ENCODE results near the gene BRCA1.
"Not testable (repeated sequence)": the region's sequence is repeated elsewhere in the genome, so short reads cannot be mapped to it uniquely, and the experiment has no call there.

Gene BRCA1

DNA sequence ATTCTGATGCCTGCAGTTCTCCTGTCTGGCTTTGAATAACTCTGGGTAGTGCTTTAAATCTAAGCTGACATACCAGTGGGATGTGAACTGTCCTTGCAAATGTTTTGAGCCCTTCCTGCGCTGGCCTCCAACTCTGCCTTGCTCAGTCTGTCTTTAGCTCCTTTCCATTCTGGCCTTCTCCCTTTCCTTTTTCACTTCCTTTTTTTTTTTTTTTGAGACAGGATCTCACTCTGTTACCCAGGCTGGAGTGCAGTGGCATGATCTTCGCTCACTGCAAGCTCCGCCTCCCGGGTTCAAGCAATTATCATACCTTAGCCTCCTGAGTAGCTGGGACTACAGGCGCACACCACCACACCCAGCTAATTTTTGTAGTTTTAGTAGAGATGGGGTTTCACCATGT lies 8.3 kb upstream of the BRCA1 start:
- not testable (repeated sequence) for DNase-seq

DNA sequence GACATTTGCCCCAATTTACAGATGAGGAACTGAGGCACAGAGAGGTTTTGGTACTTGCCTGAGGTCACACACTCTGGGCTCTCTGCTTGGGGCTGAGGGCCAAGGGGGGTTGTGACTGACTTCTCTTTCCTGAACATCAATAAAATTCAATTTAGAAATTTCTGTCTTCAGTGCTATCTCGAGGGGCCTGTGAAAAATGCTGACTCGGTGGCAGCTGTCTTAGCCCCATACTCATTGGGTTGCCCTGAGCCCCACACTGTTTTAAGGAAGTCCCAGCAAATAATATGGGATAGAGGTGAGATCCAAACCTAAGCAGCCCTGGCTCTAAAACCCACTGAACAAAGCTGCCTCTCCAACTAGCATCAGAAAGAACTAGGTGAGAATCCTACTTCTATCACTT lies 7.0 kb upstream of the BRCA1 start:
- DNase-seq = no peak

DNA sequence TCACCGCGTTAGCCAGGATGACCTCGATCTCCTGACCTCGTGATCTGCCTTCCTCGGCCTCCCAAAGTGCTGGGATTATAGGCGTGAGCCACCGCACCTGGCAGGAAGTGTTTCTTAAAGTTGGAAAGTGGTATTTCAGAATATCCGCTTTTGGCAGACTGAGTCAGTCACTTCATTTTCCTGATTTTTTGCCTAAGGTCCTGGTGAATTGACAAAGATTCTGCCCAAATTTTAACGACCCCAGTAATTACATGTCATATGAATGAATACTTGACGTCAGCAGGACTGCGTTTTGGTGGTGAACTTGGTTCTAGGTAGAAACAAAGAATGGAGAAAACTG lies 4.5 kb upstream of the BRCA1 start:
- DNase-seq = no peak

DNA sequence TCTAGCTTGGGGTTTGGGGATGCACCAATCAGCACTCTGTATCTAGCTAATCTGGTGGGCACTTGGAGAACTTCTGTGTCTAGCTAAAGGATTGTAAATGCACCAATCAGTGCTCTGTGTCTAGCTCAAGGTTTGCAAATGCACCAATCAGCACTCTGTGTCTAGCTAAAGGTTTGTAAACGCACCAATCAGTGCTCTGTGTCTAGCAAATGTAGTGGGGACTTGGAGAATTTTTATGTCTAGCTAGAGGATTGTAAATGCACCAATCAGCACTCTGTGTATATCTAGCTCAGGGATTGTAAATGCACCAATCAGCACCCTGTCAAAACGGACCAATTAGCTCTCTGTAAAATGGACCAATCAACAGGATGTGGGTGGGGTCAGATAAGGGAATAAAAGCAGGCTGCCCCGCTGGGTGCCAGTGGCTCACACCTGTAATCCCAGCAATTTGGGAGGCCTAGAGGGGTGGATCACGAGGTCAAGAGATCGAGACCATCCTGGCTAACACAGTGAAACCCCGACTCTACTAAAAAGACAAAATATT lies 2.2 kb upstream of the BRCA1 start:
- DNase-seq = not testable (repeated sequence)

DNA sequence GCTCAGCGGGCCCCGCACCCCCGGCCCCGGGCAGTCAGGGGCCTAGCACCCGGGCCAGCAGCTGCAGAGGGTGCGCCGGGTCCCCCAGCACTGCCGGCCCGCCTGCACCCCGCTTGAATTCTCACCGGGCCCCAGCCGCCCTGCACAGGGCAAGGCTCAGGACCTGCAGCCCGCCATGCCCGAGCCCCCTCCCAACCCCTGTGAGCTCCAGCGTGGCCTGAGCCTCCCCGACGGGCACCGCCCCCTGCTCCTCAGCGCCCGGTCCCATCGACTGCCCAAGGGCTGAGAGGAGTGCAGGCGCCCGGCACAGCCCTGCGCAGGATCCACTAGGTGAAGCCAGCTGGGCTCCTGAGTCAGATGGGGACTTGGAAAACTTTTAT lies 1.7 kb upstream of the BRCA1 start:
- DNase-seq = no peak

DNA sequence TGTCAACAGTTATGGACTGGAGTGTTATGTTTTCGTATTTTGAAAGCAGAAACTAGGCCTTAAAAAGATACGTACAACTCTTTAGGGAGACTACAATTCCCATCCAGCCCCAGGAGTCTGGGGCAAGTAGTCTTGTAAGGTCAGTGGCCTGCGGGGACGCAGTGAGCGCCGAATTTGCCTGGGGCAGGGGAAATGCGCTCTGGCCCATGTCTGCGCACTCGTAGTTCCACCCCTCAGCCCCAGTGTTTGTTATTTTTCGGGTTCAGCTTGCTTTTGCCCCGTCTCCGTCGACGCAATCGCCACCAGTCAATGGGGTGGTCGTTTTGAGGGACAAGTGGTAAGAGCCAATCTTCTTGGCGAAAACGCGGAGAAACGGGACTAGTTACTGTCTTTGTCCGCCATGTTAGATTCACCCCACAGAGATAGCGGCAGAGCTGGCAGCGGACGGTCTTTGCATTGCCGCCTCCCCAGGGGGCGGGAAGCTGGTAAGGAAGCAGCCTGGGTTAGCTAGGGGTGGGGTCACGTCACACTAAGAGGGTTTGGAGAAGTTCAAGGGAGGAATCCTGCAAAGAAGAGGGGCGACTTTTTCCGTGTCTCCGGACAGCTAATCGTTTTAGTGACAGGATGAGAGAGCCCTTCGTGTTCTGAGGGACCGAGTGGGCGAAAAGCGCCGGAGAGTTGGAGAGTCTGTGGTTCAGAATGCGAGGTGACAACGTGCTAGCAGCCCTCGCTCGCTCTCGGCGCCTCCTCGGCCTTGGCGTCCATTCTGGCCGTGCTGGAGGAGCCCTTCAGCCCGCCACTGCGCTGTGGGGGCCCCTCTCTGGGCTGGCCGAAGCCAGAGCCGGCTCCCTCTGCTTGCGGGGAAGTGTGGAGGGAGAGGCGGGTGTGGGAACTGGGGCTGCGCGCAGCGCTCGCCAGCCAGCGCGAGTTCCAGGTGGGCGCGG lies 1.1 kb upstream of the BRCA1 start:
- DNase-seq = no peak

DNA sequence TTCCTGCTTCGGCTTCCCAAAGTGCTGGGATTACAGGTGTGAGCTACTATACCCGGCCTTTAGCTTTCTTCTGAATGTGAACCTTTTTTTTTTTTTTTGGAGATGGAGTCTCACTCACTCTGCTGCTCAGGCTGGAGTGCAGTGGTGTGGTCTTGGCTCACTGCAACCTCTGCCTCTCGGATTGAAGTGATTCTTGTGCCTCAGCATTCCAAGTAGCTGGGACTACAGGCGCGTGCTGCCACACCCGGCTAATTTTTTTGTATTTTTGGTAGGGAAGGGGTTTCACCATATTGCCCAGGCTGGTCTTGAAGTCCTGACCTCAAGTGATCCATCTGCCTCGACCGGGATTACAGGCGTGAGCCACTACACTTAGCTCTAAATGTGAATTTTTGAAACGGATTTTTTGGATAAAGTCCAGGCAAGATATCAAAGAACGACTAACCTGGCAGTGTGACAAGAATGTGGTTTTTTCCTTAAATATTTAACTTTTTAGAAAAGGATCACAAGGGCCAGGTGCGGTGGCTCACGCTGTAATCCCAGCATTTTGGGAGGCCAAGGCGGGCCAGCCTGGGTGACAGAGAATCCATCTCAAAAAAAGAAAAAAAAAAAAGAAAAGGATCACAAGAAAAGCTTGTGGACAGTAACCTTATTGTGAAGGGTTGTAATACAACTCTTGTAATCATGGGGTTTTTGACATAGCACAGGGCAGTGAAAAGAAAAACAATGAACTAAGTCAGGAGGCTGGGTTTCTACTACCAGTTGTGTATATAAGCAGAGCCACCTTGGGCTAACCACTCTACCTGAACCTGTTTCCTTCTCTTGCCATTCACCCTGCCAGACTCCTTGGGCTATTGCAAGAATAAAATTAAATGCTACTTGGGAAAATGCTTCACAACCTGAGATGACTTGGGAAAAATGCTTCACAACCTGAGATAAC lies 6.2 kb downstream of the BRCA1 start:
- no peak for DNase-seq

DNA sequence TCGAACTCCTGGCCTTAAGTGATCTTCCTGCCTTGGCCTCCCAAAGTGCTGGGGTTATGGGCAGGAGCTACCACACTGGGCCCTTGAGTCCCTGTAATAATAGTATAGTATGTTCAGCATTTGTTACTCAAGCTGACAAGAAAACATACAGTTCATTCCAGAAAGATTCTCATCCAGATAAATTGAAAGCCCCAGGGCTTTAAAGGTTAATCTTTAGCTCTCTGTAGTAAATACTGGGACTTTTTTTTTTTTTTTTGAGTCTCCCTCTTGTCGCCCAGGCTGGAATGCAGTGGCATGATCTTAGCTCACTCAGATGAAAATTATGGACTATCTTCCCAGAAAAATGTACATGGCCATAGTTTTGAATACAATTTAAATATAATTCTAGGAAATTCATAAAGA lies 11.0 kb downstream of the BRCA1 start:
- no peak for DNase-seq

DNA sequence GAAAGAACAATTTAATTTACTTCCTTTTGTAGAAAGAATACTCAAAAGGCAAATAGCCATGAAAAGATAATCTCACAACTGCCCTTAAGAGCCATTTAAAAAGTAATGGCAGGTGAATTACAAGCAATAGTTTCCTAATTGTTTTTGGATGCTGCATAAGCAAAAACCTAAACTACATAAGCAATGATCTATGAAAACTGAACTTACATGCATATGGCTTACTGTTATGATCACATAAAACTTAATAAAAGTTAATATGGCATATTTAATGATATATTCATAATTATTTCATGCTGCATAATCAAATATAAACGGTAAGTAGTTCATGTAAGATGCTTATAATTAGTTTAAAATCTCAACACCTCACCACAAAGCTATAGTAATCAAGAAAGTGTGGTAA lies 18.6 kb downstream of the BRCA1 start:
- DNase-seq = no peak

DNA sequence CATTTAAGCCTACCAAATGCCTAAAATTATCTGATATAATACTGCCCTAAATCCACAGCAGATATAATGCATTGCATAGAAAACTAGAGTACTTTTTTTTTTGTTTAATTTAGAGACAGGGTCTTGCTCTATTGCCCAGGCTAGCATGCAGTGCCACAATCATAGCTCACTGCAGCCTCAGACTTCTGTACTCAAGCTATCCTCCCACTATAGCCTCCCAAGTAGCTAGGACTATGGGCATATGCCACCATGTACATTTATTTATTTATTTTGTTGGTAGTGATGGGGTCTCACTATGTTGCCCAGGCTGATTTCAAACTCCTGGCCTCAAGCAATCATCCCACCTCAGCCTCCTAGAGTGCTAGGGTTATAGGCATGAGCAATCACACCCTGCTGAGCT lies 20.0 kb downstream of the BRCA1 start:
- DNase-seq = no peak

DNA sequence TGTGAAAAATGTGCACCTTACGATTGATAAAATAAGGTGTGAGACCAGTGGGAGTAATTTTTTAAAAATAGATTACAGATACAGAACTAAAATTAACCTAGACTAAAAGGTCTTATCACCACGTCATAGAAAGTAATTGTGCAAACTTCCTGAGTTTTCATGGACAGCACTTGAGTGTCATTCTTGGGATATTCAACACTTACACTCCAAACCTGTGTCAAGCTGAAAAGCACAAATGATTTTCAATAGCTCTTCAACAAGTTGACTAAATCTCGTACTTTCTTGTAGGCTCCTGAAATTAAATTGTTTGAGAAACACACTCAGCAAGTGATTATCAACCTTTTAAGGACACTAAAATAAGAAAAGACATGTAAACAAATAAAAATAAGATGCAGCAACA lies 20.5 kb downstream of the BRCA1 start:
- DNase-seq = no peak

DNA sequence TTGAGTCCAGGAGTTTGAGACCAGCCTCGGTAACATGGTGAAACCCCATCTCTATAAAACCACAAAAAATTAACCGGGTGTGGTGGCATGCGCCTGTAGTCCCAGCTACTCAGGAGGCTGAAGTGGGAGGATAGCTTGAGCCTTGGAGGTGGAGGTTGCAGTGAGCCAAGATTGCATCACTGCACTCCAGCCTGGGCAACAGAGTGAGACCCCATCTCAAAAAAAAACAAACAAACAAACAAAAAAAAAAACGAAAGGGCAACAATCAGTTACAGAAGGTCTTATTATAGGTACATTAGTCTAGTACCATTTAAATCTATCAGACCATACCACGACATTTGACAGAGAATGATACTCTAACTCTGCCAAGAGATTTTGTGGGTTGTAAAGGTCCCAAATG lies 29.8 kb downstream of the BRCA1 start:
- DNase-seq = not testable (repeated sequence)

DNA sequence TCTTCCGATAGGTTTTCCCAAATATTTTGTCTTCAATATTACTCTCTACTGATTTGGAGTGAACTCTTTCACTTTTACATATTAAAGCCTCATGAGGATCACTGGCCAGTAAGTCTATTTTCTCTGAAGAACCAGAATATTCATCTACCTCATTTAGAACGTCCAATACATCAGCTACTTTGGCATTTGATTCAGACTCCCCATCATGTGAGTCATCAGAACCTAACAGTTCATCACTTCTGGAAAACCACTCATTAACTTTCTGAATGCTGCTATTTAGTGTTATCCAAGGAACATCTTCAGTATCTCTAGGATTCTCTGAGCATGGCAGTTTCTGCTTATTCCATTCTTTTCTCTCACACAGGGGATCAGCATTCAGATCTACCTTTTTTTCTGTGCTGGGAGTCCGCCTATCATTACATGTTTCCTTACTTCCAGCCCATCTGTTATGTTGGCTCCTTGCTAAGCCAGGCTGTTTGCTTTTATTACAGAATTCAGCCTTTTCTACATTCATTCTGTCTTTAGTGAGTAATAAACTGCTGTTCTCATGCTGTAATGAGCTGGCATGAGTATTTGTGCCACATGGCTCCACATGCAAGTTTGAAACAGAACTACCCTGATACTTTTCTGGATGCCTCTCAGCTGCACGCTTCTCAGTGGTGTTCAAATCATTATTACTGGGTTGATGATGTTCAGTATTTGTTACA lies 30.9 kb downstream of the BRCA1 start:
- no peak for DNase-seq

DNA sequence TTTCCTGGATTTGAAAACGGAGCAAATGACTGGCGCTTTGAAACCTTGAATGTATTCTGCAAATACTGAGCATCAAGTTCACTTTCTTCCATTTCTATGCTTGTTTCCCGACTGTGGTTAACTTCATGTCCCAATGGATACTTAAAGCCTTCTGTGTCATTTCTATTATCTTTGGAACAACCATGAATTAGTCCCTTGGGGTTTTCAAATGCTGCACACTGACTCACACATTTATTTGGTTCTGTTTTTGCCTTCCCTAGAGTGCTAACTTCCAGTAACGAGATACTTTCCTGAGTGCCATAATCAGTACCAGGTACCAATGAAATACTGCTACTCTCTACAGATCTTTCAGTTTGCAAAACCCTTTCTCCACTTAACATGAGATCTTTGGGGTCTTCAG lies 32.3 kb downstream of the BRCA1 start:
- no peak for DNase-seq

DNA sequence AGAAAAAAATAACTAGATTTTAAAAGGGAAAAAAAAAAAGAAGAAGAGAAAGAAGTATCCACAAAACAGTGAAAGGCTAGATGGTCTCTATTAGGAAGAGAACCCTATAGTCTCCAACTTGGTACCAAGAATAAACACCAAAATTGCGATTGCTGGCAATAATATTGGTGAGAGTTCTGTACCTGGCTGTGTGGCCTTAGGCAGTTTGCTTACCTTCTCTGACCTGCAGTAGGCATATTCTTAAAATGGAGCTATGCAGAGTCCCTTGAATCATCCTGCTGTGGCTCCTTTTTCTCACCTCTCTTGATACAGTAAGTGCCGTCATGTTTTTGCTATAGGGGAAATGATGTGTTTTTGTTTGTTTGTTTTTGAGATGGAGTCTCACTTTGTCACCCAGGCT lies 35.1 kb downstream of the BRCA1 start:
- no peak for DNase-seq

DNA sequence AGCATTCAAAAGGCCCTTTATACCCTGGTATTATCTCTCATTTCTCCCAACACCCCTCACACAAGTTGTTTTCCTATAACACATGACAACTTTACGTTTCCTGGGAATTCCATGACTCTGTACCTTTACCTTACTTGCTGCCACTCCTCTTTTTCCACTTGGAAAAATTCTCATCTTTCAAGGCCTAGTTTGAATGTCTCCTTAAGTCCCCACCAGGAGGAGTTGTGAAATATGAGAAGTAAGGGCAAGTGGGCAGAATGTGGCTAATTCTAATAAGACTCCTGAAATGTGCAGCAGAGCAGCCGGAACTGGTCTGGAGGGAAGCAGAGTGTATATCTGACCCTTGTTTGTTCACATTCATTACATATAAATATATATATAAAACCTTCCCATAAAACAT lies 39.7 kb downstream of the BRCA1 start:
- no peak for DNase-seq

DNA sequence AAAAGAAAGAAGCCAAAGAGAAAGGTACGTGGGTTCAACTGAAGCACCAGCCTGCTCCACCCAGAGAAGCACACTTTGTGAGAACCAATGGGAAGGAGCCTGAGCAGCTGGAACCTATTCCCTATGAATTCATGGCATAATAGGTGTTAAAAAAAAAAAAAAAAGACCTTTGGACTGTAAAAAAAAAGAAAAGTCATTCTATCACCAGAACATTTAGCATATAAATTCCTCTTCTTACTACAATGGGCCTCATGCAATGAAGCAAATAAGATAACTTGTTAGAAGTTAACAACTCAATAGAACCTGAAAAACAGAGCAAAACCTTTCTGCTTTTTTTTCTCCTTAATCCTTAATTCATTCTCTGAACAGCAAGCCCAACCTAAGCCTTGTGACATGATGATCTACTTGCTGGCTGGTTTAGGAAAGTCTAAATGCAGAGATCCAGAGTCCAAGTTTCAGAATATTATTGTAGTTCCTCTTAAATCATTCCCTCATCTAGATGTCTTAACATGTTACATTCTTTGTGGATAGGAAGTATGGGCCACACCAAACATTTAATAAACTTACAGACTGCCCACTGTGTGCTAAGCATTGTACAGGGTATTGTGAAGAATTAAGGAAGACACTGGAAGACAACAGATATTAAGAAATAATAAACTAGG lies 45.4 kb downstream of the BRCA1 start:
- DNase-seq = no peak

DNA sequence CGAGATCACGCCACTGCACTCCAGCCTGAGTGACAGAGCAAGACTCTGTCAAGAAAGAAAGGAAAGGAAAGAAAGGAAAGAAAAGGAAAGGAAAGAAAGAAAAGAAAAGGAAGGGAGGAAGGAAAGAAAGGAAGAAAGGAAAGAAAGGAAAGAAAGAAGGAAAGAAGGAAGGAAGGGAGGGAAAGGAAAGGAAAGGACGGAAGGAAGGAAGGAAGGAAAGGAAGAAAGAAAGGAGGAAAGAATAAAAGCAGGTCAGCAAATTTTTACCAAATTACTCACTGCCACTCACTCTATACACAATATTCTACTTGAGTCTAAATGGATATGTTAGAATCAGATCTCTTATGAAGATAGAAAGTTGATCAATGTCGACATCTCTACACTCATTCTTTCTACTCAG lies 50.3 kb downstream of the BRCA1 start:
- no peak for DNase-seq

DNA sequence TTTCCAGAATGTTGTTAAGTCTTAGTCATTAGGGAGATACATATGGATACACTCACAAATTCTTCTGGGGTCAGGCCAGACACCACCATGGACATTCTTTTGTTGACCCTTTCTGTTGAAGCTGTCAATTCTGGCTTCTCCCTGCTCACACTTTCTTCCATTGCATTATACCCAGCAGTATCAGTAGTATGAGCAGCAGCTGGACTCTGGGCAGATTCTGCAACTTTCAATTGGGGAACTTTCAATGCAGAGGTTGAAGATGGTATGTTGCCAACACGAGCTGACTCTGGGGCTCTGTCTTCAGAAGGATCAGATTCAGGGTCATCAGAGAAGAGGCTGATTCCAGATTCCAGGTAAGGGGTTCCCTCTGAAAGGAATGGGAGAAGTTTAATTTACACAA lies 54.3 kb downstream of the BRCA1 start:
- DNase-seq = no peak

DNA sequence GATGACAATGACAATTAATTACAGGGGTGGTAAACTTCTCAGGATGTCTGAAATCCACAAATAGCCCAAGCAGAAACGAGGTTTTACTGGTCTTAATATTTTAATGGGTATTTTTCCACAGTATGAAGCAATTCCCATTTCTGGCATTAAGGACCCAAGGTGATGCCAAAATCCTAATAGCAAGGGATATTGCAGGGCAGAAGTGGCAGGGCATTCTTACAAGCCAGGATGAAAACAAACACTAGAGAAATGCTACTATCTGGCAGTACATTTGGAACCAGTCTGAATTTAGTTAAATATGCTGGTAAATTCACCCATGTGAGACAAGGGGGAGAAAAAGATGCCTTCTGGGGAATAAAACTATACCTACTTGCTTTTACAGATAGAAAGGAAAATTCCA lies 54.9 kb downstream of the BRCA1 start:
- DNase-seq = no peak

DNA sequence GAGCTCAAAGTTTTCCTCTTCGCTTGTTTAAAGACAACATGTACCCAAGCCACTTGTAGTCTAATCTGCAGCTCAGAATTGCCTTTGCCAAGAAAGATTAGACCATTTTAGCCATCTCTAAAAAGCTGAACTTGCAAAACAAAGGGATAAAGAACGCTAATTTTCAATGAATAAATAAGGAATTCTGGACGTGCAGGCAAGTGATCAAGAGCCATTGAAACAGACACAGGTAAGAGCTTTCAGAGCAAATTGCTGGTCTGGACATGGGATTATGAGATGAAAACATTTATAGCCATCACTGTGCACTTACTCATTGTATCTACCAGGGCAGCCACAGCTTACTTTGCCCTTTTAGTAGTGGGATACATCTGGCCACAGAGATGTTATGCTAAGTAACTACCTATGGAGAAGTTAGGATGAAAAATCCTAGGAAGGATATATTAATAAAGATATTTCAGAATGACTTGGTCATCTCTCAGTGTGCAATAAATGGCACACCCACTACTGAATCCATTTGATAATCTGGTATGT lies 55.7 kb downstream of the BRCA1 start:
- no peak for DNase-seq
